Ascending aorta (tissue), 2 donors: Measurements from ENCODE around the gene LHPP. TPM values are rescaled to one million over a fixed set of nuclear protein-coding genes. Genes with fewer than 3 reads are reported as not detected.

Source experiments
- DNase-seq, 2 donors: peaks; one replicate each; pipeline ENCODE4 v3.0.0-alpha.2; 2019; ENCODE audit warnings: low spot score in 2 of 2
- H3K27ac ChIP-seq, 2 donors: fragments of 200-600 bp; sonication (generic); one replicate each; pipeline ENCODE4 v1.5.1; 2016 to 2017; ENCODE audit warnings: mild to moderate bottlenecking in 1 of 2
- H3K27me3 ChIP-seq: fragments of 200-600 bp; sonication (generic); one replicate; pipeline ENCODE4 v1.5.1; 2017
- H3K36me3 ChIP-seq, 2 donors: fragments of 200-600 bp; sonication (generic); one replicate each; pipeline ENCODE4 v1.5.1; 2016
- H3K4me1 ChIP-seq, 2 donors: fragments of 200-600 bp; sonication (generic); one replicate each; pipeline ENCODE4 v1.5.1; 2016 to 2017; ENCODE audit warnings: mild to moderate bottlenecking in 1 of 2
- H3K4me3 ChIP-seq, 2 donors: fragments of 200-600 bp; sonication (generic); one replicate each; pipeline ENCODE4 v1.5.1; 2016 to 2017; ENCODE audit warnings: mild to moderate bottlenecking in 1 of 2
- H3K9me3 ChIP-seq, 2 donors: fragments of 200-600 bp; sonication (generic); one replicate each; pipeline ENCODE4 v1.5.1; 2016
- CTCF ChIP-seq, 3 experiments: fragments of 200-600 bp in 2 of 3; fragments of 450-650 bp in 1 of 3; sonication (generic) in 2 of 3; IDR thresholded peaks; one replicate each; pipeline ENCODE4 v1.5.1; 2016 to 2019; ENCODE audit warnings: antibody characterized with exemption in 3 of 3, mild to moderate bottlenecking in 1 of 3, moderate library complexity in 1 of 3
- intact Hi-C: fragments of 100-400 bp; cut with DNase I; formaldehyde crosslinking; loops from one replicate; pipeline ENCODE4 v1.15.1; 2023
- total RNA-seq: library from RNA; depleted of rRNA; stranded (reverse); fragments of >200 nt; gene quantifications from one replicate; pipeline ENCODE4 v1.1.0, GENCODE V29; 2016

LHPP gene
- total RNA-seq, 1 donor from 2014 or later = 5.1 TPM

- no peaks in the 10 kb centered on the region for H3K36me3 ChIP-seq
- H3K4me1 ChIP-seq = no peaks in the 10 kb centered on the region
- no peak overlapping the region for H3K27ac ChIP-seq
- H3K27me3 ChIP-seq = no peaks in the 10 kb centered on the region
- DNase-seq = no peak
- TF ChIP-seq CTCF (IDR thresholded peaks at IDR 0.05) = no peak
- intact Hi-C loops = no loop called here
- no peak overlapping the region for H3K4me3 ChIP-seq
- no peaks in the 10 kb centered on the region for H3K9me3 ChIP-seq
Measured at GRCh38 chr10:124566222-124566888, 104.7 kb downstream of the LHPP start.

- Histone ChIP-seq H3K27me3 (no peaks in the 10 kb centered on the region), H3K36me3 (no peaks in the 10 kb centered on the region), H3K4me3 (no peak overlapping the region), H3K27ac (no peak overlapping the region), H3K4me1 (no peaks in the 10 kb centered on the region), H3K9me3 (no peaks in the 10 kb centered on the region)
- no peak for DNase-seq
- no peak for TF ChIP-seq CTCF (IDR thresholded peaks at IDR 0.05)
- intact Hi-C loops = no loop called here
Measured at GRCh38 chr10:124566981-124567835, 105.6 kb downstream of the LHPP start.

- Histone ChIP-seq H3K9me3 (no peaks in the 10 kb centered on the region), H3K36me3 (no peaks in the 10 kb centered on the region), H3K4me3 (no peak overlapping the region), H3K27ac (no peak overlapping the region), H3K4me1 (no peaks in the 10 kb centered on the region), H3K27me3 (no peaks in the 10 kb centered on the region)
- no peak for TF ChIP-seq CTCF (IDR thresholded peaks at IDR 0.05)
- intact Hi-C loops = no loop called here
- DNase-seq = no peak
Measured at GRCh38 chr10:124568339-124568738, 106.7 kb downstream of the LHPP start.

DNA sequence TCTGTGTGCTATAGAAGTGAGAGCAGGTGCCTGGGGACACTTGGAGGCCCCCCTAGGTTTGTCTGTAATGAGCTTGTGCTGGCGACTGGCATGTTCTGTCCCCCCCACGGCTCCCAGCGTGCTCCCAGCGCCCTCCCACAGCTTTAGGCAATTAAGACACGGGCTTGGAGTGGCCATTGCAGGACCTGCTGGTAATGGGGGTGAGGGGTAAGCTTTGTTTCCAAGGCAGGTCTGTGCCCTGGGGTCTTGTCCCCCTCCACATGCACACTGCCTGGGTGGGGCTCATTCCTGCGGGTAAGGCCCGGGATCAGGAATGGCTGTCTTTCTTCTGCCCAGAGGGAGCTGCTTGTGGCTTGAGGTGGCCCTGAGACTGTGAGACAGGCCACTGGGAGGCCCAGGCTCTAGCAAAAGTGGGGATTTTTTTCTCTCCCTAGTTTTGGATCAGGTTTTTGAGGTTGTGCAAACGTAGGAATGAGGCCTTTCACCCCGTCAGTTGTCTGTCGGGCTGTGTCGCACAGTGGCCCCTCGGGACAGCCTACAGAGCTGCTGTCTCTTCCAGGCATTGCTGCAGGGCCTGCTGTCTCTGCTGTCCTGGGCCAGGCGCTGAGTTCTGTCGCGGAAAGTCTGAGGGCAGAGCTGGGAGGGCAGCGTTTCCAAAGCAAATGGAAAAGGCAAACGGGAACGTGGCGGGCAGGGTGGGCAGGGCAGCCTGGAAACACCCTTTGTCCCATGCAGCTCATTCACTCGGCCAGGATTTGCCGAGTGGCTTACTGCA lies 107.4 kb downstream of the LHPP start:
- no peak overlapping the region for H3K4me3 ChIP-seq
- H3K27ac ChIP-seq = no peak overlapping the region
- TF ChIP-seq CTCF (IDR thresholded peaks at IDR 0.05) = no peak
- no peak for DNase-seq
- no peaks in the 10 kb centered on the region for H3K9me3 ChIP-seq
- H3K36me3 ChIP-seq = no peaks in the 10 kb centered on the region
- no peaks in the 10 kb centered on the region for H3K4me1 ChIP-seq
- intact Hi-C loops = no loop called here
- no peaks in the 10 kb centered on the region for H3K27me3 ChIP-seq

DNA sequence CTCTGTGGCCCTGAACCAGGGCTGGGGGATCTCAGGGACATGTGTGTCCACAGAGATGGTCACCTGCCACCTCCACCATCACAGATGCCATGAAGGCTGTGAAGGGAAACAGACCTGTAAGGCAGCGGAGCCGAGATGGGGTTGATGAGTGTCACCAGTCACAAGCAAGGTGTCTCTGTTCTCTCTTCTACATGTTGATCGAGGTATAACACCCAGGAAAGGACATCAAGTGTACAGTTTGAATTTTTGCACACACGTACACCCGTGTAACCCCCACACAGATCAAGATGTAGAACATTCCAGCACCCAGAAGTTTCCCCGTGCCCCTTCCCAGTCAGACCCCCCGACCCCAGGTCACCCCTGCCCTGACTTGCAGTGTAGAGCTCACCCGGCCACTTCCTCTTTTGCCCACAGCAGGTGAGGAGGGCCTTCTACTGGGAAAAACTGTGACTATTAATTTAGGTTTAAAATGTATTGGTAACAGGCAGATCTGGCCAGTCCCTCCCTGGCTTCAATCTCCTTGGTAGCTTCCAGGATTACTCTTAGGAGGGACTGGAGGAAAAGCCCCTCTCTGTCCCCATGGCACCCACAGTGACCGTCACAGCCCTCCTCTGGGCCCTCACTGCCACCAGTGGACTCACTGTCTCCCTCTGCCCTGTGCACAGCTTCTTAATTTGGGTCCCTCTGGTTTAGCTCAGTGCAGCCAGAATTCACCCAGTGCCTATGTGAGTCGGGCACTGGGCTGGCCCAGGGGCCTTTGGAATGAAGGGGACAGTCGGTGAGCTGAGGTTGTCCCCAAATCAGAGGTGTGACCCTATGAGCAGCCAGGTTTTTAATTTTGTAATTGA lies 108.2 kb downstream of the LHPP start:
- no peak for TF ChIP-seq CTCF (IDR thresholded peaks at IDR 0.05)
- H3K9me3 ChIP-seq = no peaks in the 10 kb centered on the region
- intact Hi-C loops = no loop called here
- no peaks in the 10 kb centered on the region for H3K27me3 ChIP-seq
- H3K4me3 ChIP-seq = no peak overlapping the region
- no peak for DNase-seq
- H3K36me3 ChIP-seq = no peaks in the 10 kb centered on the region
- H3K27ac ChIP-seq = no peak overlapping the region
- no peaks in the 10 kb centered on the region for H3K4me1 ChIP-seq
